ENCODE data around the gene HTR2A.
"Not testable (repeated sequence)": the region's sequence is repeated elsewhere in the genome, so short reads cannot be mapped to it uniquely, and the experiment has no call there.

HTR2A gene

GRCh38 chr13:46816371-46816770 is 80.5 kb downstream of the HTR2A start:
- DNase-seq (ENCODE audit: extremely low read depth in 1 of 2, low read depth in 1 of 2) = no peak

- no peak for DNase-seq (ENCODE audit: extremely low read depth in 1 of 2, low read depth in 1 of 2)
Measured at GRCh38 chr13:46812301-46812797, 84.5 kb downstream of the HTR2A start.

- DNase-seq (ENCODE audit: extremely low read depth in 1 of 2, low read depth in 1 of 2) = no peak
Measured at GRCh38 chr13:46810440-46810839, 86.4 kb downstream of the HTR2A start.

- DNase-seq (ENCODE audit: extremely low read depth in 1 of 2, low read depth in 1 of 2) = not testable (repeated sequence)
Measured at GRCh38 chr13:46804921-46805320, 91.9 kb downstream of the HTR2A start.

- DNase-seq (ENCODE audit: extremely low read depth in 1 of 2, low read depth in 1 of 2) = no peak
Measured at GRCh38 chr13:46804391-46804815, 92.5 kb downstream of the HTR2A start.

GRCh38 chr13:46803586-46803985 is 93.3 kb downstream of the HTR2A start:
- DNase-seq (ENCODE audit: extremely low read depth in 1 of 2, low read depth in 1 of 2) = no peak

GRCh38 chr13:46801858-46802257 is 95.0 kb downstream of the HTR2A start:
- DNase-seq (ENCODE audit: extremely low read depth in 1 of 2, low read depth in 1 of 2) = no peak

GRCh38 chr13:46799139-46799538 is 97.7 kb downstream of the HTR2A start:
- DNase-seq (ENCODE audit: extremely low read depth in 1 of 2, low read depth in 1 of 2) = no peak

- no peak for DNase-seq (ENCODE audit: extremely low read depth in 1 of 2, low read depth in 1 of 2)
Measured at GRCh38 chr13:46797501-46798237, 99.2 kb downstream of the HTR2A start.

GRCh38 chr13:46796515-46797474 is 100.1 kb downstream of the HTR2A start, which contains the start of gene ESD:
ESD (minus strand) TSS chr13:46797161; CDS start chr13:46791413, 5,748 bp downstream.
- peak; percentile 81 to 83 for DNase-seq (ENCODE audit: extremely low read depth in 1 of 2, low read depth in 1 of 2)

- no peak for DNase-seq (ENCODE audit: extremely low read depth in 1 of 2, low read depth in 1 of 2)
Measured at GRCh38 chr13:46796129-46796514, 100.7 kb downstream of the HTR2A start.

GRCh38 chr13:46795321-46795720 is 101.5 kb downstream of the HTR2A start:
- DNase-seq (ENCODE audit: extremely low read depth in 1 of 2, low read depth in 1 of 2) = no peak

- no peak for DNase-seq (ENCODE audit: extremely low read depth in 1 of 2, low read depth in 1 of 2)
Measured at GRCh38 chr13:46783504-46783903, 113.3 kb downstream of the HTR2A start.

GRCh38 chr13:46782691-46783090 is 114.2 kb downstream of the HTR2A start:
- no peak for DNase-seq (ENCODE audit: extremely low read depth in 1 of 2, low read depth in 1 of 2)

- DNase-seq (ENCODE audit: extremely low read depth in 1 of 2, low read depth in 1 of 2) = no peak
Measured at GRCh38 chr13:46782066-46782465, 114.8 kb downstream of the HTR2A start.
